Spleen (tissue), 11 donors: Measurements from ENCODE around the gene CRYBA1. TPM values are rescaled to one million over a fixed set of nuclear protein-coding genes. Genes with fewer than 3 reads are reported as not detected.
A peak's percentile ranks its signal among the peaks of the same experiment; 100 is the strongest.
"Not testable (repeated sequence)": the region's sequence is repeated elsewhere in the genome, so short reads cannot be mapped to it uniquely, and the experiment has no call there.

Source experiments
- DNase-seq: peaks from one replicate; pipeline ENCODE4 v3.0.0-alpha.2; 2020
- H3K27ac ChIP-seq, 8 donors: fragments of 200-600 bp; sonication (generic) in 7 of 8; 1 replicate in 4 of 8; 2 replicates in 4 of 8; pipeline versions ENCODE4 v1.5.0 to v1.8.0; 2016 to 2021; ENCODE audit warnings: inconsistent platforms in 4 of 8, mild to moderate bottlenecking in 4 of 8, moderate library complexity in 1 of 8
- H3K27me3 ChIP-seq, 7 donors: fragments of 200-600 bp; sonication (generic) in 6 of 7; replicated peaks in 1 of 7; 1 replicate in 4 of 7; 2 replicates in 3 of 7; pipeline versions ENCODE4 v1.5.0 to v1.8.0; 2016 to 2021; ENCODE audit warnings: inconsistent platforms in 3 of 7, mild to moderate bottlenecking in 1 of 7
- H3K36me3 ChIP-seq, 6 donors: fragments of 200-600 bp; sonication (generic) in 5 of 6; 1 replicate in 4 of 6; 2 replicates in 2 of 6; pipeline versions ENCODE4 v1.5.0 to v1.8.0; 2016 to 2021; ENCODE audit warnings: inconsistent platforms in 2 of 6
- H3K4me1 ChIP-seq, 6 donors: fragments of 200-600 bp; sonication (generic) in 5 of 6; 1 replicate in 3 of 6; 2 replicates in 3 of 6; pipeline versions ENCODE4 v1.5.0 to v1.8.0; 2016 to 2021; ENCODE audit warnings: inconsistent platforms in 3 of 6
- H3K4me3 ChIP-seq, 8 donors: fragments of 200-600 bp; sonication (generic) in 7 of 8; 1 replicate in 4 of 8; 2 replicates in 4 of 8; pipeline versions ENCODE4 v1.5.0 to v1.8.0; 2016 to 2021; ENCODE audit warnings: inconsistent platforms in 4 of 8, mild to moderate bottlenecking in 4 of 8, moderate library complexity in 2 of 8
- H3K9me3 ChIP-seq, 8 donors: fragments of 200-600 bp; sonication (generic) in 7 of 8; 1 replicate in 4 of 8; 2 replicates in 4 of 8; pipeline versions ENCODE4 v1.5.0 to v1.8.0; 2016 to 2021; ENCODE audit warnings: inconsistent platforms in 4 of 8
- POLR2A ChIP-seq, 3 donors: fragments of 450-650 bp; IDR thresholded peaks; one replicate each; pipeline ENCODE4 v1.5.1; 2017; ENCODE audit warnings: antibody characterized with exemption in 3 of 3, mild to moderate bottlenecking in 1 of 3
- POLR2AphosphoS5 ChIP-seq, 3 donors: sonication (generic); formaldehyde crosslinking; IDR thresholded peaks; one replicate each; pipeline ENCODE4 v1.5.1; 2017; ENCODE audit warnings: antibody characterized with exemption in 3 of 3
- WGBS, 5 donors: extraction: QIAGEN DNeasy Blood & Tissue Kit in 3 of 5; methylation state at CpG; one replicate each; pipeline versions ENCODE4 v1.1.5 to v1.1.7; 2013 to 2018; 5-methylcytosine and 5-hydroxymethylcytosine counted together
- intact Hi-C: fragments of 100-400 bp; cut with DNase I; formaldehyde crosslinking; loops from one replicate; pipeline ENCODE4 v1.15.0; 2023; ENCODE audit warnings: low total_unique reads
- polyA plus RNA-seq, 3 donors: library from polyadenylated mRNA; stranded (reverse); fragments of 200-250 nt; gene quantifications; one replicate each; pipeline ENCODE4 v1.2.1, GENCODE V29; 2013
- total RNA-seq, 7 donors: library from RNA; depleted of rRNA in 3 of 7; stranded (reverse); fragments of >200 nt in 3 of 7; fragmentation: NEBNext Ultra II Directional in 4 of 7; extraction: Animal tissue kit (Norgen Biotek cat#: 25700) in 4 of 7; gene quantifications; one replicate each; pipeline versions ENCODE4 v1.1.0 to v1.2.1, GENCODE V29; 2016 to 2021
- TF ChIP-seq, protein P1 (sequence below), 11 experiments: fragments of 200-600 bp in 7 of 11; fragments of 450-650 bp in 4 of 11; sonication (generic) in 4 of 11; IDR thresholded peaks in 8 of 11; conservative IDR thresholded peaks in 3 of 11; 1 replicate in 7 of 11; 2 replicates in 4 of 11; pipeline versions ENCODE4 v1.4.0 to v1.8.0; 2016 to 2021; ENCODE audit warnings: antibody characterized with exemption in 11 of 11, inconsistent platforms in 4 of 11, mild to moderate bottlenecking in 1 of 11
- donor health status: healthy with polysubstance abuse.
- donor health status: DM: no; HTN: no; CAD: no; lungs with moderate emphysema.
- donor health status: DM: no; HTN: no; CAD: no.
- donor health status: Bipolar disorder and iron deficiency.
- donor health status: healthy.
- donor health status: DM: no; HTN: no; CAD: no.
- donor health status: DM: yes; HTN: yes; CAD: no.

CRYBA1 gene
- total and polyA plus RNA-seq, 10 donors, result not detected

DNA sequence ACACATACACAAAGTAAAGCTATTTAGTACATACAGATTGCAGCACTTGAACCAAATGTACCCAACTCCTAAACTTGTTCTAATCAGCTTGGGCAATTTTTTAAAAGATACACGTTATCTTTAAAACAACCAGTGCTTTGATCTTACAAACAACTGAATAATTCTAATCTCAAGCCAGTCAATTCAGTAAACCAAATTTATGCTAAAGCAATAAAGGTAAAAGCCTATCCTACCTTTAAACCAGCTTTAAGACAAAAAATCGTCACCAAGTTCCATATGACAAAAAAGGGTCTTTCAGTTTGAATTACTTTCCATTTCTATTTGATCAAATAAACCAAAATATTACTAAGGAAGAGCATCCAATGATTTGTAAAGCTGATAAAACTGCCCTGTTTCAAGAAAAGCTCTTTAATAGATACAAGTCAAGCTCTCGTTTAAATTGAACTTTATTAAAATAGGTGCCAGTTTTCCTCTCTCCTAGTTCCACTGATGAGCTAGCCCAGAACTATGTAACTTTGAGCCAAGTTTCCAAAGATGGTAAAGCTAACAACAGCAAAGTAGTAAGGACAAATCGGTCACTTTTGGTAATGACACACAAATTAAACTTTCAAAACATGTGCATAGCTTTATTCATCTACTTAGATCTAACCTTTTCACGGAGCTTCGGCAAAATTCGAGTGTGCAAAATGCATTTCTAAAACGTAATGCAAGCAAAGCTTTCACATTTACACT is 10.2 kb downstream of the CRYBA1 start:
- no peak for DNase-seq
- Histone ChIP-seq H3K36me3 (peaks cover 0 to 63% (median 22%) of the 10 kb centered on the region in 6 donors), H3K27me3 (no peaks in the 10 kb centered on the region), H3K4me3 (no peak overlapping the region), H3K9me3 (no peaks in the 10 kb centered on the region), H3K4me1 (peaks cover 9 to 69% (median 50%) of the 10 kb centered on the region in 6 donors), H3K27ac (peak overlapping the region in 2 of 8 donors; percentile 16 to 29)
- TF ChIP-seq POLR2A (IDR thresholded peaks at IDR 0.05) (no peak), POLR2AphosphoS5 (IDR thresholded peaks at IDR 0.05) (no peak)
- TF ChIP-seq, protein P1, sequence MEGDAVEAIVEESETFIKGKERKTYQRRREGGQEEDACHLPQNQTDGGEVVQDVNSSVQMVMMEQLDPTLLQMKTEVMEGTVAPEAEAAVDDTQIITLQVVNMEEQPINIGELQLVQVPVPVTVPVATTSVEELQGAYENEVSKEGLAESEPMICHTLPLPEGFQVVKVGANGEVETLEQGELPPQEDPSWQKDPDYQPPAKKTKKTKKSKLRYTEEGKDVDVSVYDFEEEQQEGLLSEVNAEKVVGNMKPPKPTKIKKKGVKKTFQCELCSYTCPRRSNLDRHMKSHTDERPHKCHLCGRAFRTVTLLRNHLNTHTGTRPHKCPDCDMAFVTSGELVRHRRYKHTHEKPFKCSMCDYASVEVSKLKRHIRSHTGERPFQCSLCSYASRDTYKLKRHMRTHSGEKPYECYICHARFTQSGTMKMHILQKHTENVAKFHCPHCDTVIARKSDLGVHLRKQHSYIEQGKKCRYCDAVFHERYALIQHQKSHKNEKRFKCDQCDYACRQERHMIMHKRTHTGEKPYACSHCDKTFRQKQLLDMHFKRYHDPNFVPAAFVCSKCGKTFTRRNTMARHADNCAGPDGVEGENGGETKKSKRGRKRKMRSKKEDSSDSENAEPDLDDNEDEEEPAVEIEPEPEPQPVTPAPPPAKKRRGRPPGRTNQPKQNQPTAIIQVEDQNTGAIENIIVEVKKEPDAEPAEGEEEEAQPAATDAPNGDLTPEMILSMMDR (IDR thresholded peaks at IDR 0.05 in 8 of 11, conservative IDR thresholded peaks at IDR 0.05 in 3 of 11), result no peak
- 59 to 81% (median 75%) methylated on average over 8 of the region's 8 CpGs for WGBS, 5 donors
- intact Hi-C loops, result no loop called here

DNA sequence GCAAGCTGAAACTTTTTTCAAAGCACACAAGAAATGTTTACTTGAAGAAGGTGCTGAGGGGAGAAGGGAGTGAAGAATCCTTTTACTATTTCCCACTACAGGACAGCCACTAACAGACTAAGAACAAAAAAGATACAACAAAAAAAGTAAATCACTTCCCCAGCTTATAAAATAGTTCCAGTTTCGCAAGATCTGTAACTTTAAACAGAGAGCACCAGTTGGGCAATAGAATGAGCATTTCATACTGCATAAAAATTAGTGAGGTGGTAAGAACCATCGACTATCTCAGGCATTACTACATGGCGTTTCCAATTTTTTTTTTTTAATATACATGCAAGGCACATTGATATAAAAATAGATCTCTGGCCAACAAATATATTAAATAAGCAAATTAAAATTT is 11.1 kb downstream of the CRYBA1 start:
- DNase-seq, result no peak
- peaks cover 9 to 69% (median 47%) of the 10 kb centered on the region in 6 donors for H3K4me1 ChIP-seq
- intact Hi-C loops, result no loop called here
- WGBS, 5 donors, result 65 to 87% (median 71%) methylated on average over 3 of the region's 3 CpGs
- TF ChIP-seq POLR2A (IDR thresholded peaks at IDR 0.05), result no peak
- TF ChIP-seq POLR2AphosphoS5 (IDR thresholded peaks at IDR 0.05), result no peak
- TF ChIP-seq, protein P1 (IDR thresholded peaks at IDR 0.05 in 8 of 11, conservative IDR thresholded peaks at IDR 0.05 in 3 of 11), result no peak
- H3K9me3 ChIP-seq, result no peaks in the 10 kb centered on the region
- no peak overlapping the region for H3K4me3 ChIP-seq
- peak overlapping the region in 3 of 8 donors; percentile 14 to 43 (median 29) for H3K27ac ChIP-seq
- no peaks in the 10 kb centered on the region for H3K27me3 ChIP-seq
- peaks cover 0 to 71% (median 29%) of the 10 kb centered on the region in 6 donors for H3K36me3 ChIP-seq

DNA sequence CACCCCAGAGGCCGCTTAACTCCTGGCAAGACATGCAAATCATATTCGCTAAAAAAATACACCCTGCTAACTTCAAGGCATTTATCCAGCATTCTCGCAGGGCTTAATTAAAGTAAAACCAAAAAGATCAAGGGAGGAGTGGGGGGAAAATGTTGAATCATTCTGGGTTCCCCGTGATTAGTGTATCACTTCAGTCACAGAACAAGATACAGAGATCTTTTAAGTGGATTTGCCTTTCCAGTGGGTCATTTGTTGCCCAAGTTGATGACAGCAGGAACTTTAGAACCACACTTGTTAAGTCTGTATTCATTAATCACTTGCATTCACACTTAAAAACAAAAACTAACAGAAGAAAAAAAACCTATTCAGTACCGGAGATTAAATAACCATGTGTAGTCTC is 17.3 kb downstream of the CRYBA1 start:
- no peak overlapping the region for H3K27ac ChIP-seq
- 83 to 90% (median 87%) methylated on average over 5 of the region's 5 CpGs for WGBS, 5 donors
- H3K4me3 ChIP-seq, result no peak overlapping the region
- no peaks in the 10 kb centered on the region for H3K9me3 ChIP-seq
- TF ChIP-seq, protein P1 (IDR thresholded peaks at IDR 0.05 in 8 of 11, conservative IDR thresholded peaks at IDR 0.05 in 3 of 11), result no peak
- intact Hi-C loops, result no loop called here
- H3K27me3 ChIP-seq, result no peaks in the 10 kb centered on the region
- H3K4me1 ChIP-seq, result peaks cover 0 to 51% (median 8%) of the 10 kb centered on the region in 6 donors
- no peak for DNase-seq
- H3K36me3 ChIP-seq, result peaks cover 0 to 100% (median 71%) of the 10 kb centered on the region in 6 donors

DNA sequence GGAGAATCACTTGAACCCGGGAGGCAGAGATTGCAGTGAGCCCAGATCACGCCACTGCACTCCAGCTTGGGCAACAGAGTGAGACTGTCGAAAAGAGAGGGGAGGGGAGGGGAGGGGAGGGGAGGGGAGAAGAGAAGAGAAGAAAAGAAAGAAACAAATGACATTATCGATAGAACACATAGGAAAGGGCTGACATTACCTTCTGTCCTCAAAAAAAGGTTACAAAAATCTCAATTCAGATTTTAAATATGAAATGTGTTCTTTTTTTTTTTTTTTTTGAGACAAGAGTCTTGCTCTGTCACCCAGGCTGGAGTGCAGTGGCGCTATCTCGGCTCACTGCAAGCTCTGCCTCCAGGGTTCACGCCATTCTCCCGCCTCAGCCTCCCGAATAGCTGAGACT is 25.3 kb downstream of the CRYBA1 start:
- H3K27ac ChIP-seq, H3K9me3 ChIP-seq, DNase-seq, H3K4me3 ChIP-seq, H3K27me3 ChIP-seq, intact Hi-C loops: not testable (repeated sequence)
- H3K36me3 ChIP-seq, result peaks cover 0 to 100% (median 44%) of the 10 kb centered on the region in 6 donors
- 80 to 95% (median 88%) methylated on average over 9 of the region's 9 CpGs for WGBS, 5 donors
- H3K4me1 ChIP-seq, result peaks cover 9 to 82% (median 48%) of the 10 kb centered on the region in 6 donors
